ENCODE data around the gene BAG2.
A peak's percentile ranks its signal among the peaks of the same experiment; 100 is the strongest.

BAG2 gene

DNA sequence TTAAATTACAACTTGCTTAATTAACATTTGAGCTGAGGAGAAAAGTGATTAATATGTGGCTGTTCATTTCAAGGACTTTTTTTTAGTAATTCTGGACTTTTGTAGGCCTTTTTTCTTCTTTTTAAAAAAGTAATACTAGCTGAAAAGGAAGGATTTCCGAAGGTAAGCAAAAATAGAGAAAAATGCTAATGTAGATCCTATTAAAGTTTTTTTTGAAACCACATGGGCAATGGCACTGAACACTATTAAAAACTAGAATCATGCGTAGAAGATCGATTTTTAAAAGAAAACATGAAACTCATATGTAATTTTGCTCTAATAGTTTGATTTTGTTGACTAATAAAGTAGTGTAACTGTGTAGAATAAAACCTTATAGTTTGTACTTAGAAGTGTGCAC lies 2.4 kb downstream of the BAG2 start:
- no peak for DNase-seq (ENCODE audit: low read depth)

GRCh38 chr6:57177545-57178265 lies 5.6 kb downstream of the BAG2 start:
- no peak for DNase-seq (ENCODE audit: low read depth)

GRCh38 chr6:57180596-57180995 lies 8.5 kb downstream of the BAG2 start:
- DNase-seq (ENCODE audit: low read depth): no peak

DNA sequence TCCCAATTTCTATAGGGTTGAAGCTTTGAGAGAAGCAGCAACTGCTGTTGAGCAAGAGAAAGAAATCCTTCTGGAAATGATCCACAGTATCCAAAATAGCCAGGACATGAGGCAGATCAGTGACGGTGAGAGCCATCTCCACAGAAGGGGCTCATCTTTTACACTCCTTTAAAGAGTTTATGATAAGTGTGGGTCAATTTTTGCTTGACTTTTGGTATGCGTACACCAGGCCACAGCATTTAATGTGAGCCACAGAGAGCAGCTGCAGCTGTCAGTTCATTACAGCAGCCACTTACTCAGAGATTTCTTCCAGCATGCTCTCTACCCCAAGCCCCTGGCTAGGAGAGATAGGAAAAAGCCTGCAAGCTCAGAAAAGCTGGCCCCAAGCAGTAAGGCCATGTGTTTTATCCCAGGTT lies 9.9 kb downstream of the BAG2 start:
- no peak for DNase-seq (ENCODE audit: low read depth)

DNA sequence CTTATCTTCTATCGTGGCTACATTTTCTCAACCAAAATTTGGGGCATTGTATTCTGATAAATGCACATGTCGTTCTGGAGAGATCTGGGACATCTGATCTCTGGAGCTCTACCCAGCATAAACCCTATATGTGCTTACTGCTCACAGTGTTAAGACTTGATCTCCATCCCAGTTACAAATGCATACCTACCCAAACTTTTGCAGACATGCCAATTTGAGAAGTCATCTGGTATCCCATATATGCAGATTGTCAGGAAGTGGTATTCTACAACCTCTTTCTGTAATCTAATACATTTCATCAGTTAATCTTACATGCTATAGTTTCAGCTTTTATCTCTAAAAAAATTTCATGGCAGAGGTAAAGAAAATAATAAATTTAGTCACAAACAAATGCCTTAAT lies 11.2 kb downstream of the BAG2 start:
- no peak for DNase-seq (ENCODE audit: low read depth)

DNA sequence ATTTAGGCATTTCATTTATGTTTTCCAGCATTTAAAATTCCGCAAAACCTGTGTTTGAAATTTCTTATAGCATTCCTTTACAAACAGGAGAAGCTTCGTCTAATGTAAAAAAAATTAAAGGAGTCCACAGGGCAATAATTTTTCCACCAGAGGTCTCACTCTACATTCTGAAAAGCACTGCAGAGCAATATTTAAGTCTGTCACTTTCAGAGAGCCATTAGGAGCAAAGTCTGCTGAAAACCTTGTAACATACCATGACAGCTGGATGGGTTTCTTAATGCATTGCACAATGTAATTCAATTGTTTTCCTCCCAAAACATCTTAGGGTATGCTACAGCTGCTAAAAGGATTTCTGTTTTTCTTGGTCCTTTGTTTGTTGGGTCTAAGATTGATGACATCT lies 18.0 kb downstream of the BAG2 start:
- DNase-seq (ENCODE audit: low read depth): no peak

- no peak for DNase-seq (ENCODE audit: low read depth)
Measured at GRCh38 chr6:57193177-57193576, 21.1 kb downstream of the BAG2 start.

DNA sequence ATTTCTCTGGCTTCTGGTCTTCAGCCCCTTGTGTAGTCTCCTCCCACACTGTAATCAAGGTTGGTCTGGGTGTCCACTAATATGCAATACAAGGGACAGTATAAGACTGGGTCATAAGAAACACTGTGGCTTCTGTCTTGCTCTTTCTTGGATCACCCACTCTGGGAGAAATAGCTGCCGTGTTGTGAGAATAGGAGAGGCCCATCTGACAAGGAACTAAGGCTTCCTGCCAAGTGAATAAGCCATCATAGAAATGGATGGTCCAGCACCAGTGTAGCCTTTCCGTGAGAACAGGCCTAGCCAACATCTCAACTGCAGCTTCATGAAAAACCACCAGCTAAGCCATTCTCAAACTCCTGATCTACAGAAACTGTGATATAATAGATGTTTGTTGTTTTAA lies 23.3 kb downstream of the BAG2 start:
- no peak for DNase-seq (ENCODE audit: low read depth)

- no peak for DNase-seq (ENCODE audit: low read depth)
Measured at GRCh38 chr6:57198926-57199636, 27.0 kb downstream of the BAG2 start.

DNA sequence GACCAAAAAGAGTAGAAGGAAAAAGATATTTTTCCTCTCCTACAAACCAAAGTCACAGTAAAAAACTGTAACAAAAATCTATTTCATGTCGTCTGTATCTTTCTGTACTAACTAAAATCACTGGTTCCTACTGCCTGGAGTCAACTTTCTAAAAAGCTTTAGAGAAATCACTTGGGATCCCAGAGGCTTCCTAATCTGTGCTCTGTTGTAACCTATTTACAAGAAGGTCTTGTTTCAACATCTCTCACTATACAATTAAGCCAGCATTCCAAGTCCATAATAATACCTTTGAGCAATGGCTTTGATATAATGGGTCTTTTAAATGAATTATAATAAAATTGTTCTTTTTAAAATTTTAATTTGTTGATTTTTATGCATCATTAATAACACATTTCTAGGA lies 29.6 kb downstream of the BAG2 start:
- DNase-seq (ENCODE audit: low read depth): no peak

- no peak for DNase-seq (ENCODE audit: low read depth)
Measured at GRCh38 chr6:57205550-57206328, 33.6 kb downstream of the BAG2 start.

DNA sequence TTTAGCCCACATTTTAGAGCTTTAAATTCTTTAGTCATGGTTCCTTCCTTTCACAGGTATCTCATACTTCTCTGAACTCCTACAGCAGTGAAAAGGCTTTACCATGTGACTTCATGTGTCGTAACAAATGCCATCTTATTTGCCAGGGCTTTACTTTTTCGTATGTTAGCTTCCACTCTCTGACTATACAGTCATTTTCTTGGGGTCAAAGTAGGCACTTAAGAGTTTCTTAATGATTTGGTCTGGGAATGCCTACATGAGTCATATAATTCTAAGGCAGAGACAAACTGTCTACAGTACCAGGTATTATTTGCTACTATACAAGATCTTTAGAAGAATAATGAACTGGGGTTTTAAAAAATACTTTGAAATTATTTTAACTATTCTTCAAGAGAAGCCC lies 35.0 kb downstream of the BAG2 start:
- no peak for DNase-seq (ENCODE audit: low read depth)

GRCh38 chr6:57207872-57208271 lies 35.7 kb downstream of the BAG2 start:
- no peak for DNase-seq (ENCODE audit: low read depth)

GRCh38 chr6:57209030-57209429 lies 36.9 kb downstream of the BAG2 start:
- DNase-seq (ENCODE audit: low read depth): no peak

DNA sequence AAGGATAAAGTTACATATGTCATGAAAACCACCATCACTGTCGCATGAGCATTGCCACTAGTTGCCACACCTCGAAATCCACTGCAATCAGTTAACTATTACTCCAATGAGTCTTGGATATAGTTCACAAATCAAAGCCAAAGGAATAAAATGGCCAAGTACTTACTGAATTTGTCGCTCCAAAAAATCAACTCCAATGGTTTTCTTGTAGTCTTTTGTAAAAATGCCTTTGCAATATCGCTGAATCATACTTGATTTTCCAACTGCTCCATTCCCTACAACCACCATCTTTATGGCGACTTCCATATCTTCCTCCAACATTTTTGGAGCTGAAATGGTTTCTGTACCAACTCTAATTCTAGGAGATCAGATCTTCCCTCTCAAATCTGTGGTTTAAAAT lies 37.9 kb downstream of the BAG2 start:
- no peak for DNase-seq (ENCODE audit: low read depth)

DNA sequence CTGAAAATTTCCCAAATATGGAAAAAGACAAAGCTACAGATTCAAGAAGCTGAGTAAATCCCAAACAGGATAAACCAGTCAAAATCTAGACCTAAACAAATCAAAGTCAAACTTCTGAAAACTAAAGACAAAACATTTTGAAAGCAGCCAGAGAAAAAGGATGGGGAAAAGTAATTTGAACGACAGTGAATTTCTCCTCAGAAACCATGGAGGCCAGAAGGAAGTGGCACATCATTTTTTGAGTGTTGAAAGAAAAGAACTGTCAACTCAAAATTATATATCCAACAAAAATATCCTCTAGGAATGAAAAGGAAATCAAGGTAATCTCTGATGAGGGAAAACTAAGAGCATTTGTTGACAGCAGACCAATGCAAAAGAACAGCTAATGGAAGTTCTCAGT lies 43.1 kb downstream of the BAG2 start:
- DNase-seq (ENCODE audit: low read depth): no peak

DNA sequence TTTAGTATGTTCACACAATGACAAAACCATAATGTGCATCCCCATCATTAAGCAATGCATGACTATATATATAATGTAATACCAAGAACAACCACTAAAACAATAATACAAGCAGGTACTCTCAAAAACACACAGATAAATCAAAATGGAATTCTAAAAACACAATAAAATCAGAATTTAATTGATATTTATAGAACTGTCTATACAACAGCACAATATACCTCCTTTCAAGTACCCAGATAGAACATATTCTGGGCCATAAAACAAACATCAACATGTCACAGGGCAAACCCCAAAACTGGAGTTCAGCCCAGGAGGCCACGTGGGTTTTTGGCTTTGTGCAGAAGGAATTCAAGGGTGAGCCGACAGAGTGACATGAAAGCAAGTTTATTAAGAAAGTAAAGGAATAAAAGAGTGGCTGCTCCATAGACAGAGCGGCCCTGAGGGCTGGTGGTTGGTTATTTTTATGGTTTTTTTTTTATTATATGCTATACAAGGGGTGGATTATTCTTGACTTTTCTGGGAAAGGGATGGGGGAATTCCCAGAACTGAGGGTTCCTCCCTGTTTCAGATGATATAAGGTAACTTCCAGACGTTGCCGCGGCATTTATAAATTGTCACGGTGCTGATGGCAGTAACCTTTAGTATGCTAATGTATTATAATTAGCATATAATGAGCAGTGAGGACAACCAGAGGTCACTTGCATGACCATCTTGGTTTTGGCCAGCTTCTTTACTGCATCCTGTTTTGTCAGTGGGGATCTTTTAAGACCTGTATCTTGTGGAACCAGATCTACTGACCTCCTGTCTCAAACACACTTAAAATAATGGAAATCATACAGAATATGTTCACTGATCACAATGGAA lies 44.3 kb downstream of the BAG2 start:
- peak; percentile 22 for DNase-seq (ENCODE audit: low read depth)

- DNase-seq (ENCODE audit: low read depth): no peak
Measured at GRCh38 chr6:57217270-57217669, 45.1 kb downstream of the BAG2 start.

GRCh38 chr6:57220083-57220703 lies 48.1 kb downstream of the BAG2 start:
- DNase-seq (ENCODE audit: low read depth): no peak

GRCh38 chr6:57221191-57221935 lies 49.2 kb downstream of the BAG2 start:
- peak; percentile 34 for DNase-seq (ENCODE audit: low read depth)

Measured in GM04503 (cell line).